HEK293 (cell line): ENCODE data around the gene KRT38.

Experiments
- KLF1 ChIP-seq: fragments of 450-650 bp; formaldehyde crosslinking; IDR thresholded peaks from 2 replicates; pipeline ENCODE4 v1.5.1; 2016; ENCODE audit warnings: missing biosample characterization, missing genetic modification characterization
- KLF10 ChIP-seq: fragments of 450-650 bp; IDR thresholded peaks from 2 replicates; pipeline ENCODE4 v1.5.1; 2018; ENCODE audit warnings: missing biosample characterization, mild to moderate bottlenecking, missing genetic modification characterization
- OSR2 ChIP-seq: fragments of 450-650 bp; formaldehyde crosslinking; IDR thresholded peaks from 2 replicates; pipeline ENCODE4 v1.5.1; 2016; ENCODE audit warnings: missing biosample characterization, missing genetic modification characterization
- REST ChIP-seq: fragments of 450-650 bp; formaldehyde crosslinking; IDR thresholded peaks from 2 replicates; pipeline ENCODE4 v1.5.1; 2016; ENCODE audit warnings: missing biosample characterization, missing genetic modification characterization
- SALL2 ChIP-seq: fragments of 450-650 bp; formaldehyde crosslinking; IDR thresholded peaks from 2 replicates; pipeline ENCODE4 v1.5.0; 2017; ENCODE audit warnings: missing biosample characterization, mild to moderate bottlenecking, missing genetic modification characterization, borderline replicate concordance
- SCRT1 ChIP-seq: fragments of 450-650 bp; formaldehyde crosslinking; IDR thresholded peaks from 2 replicates; pipeline ENCODE4 v1.5.1; 2016; ENCODE audit warnings: missing biosample characterization, missing genetic modification characterization, borderline replicate concordance
- SP7 ChIP-seq: fragments of 450-650 bp; formaldehyde crosslinking; IDR thresholded peaks from 2 replicates; pipeline ENCODE4 v1.5.1; 2016; ENCODE audit warnings: missing biosample characterization, missing genetic modification characterization
- TRIM28 ChIP-seq: IDR thresholded peaks from 2 replicates; pipeline ENCODE4 v1.6.1; 2011; ENCODE audit warnings: low read length, control low read depth, borderline replicate concordance
- TSHZ1 ChIP-seq: fragments of 450-650 bp; formaldehyde crosslinking; IDR thresholded peaks from 2 replicates; pipeline ENCODE4 v1.5.1; 2016; ENCODE audit warnings: missing biosample characterization, missing genetic modification characterization, borderline replicate concordance
- YY2 ChIP-seq: fragments of 450-650 bp; formaldehyde crosslinking; IDR thresholded peaks from 2 replicates; pipeline ENCODE4 v1.5.1; 2016; ENCODE audit warnings: missing biosample characterization, missing genetic modification characterization
- ZBTB21 ChIP-seq: fragments of 450-650 bp; formaldehyde crosslinking; IDR thresholded peaks from 2 replicates; pipeline ENCODE4 v1.5.1; 2017; ENCODE audit warnings: missing biosample characterization, missing genetic modification characterization
- ZBTB26 ChIP-seq: fragments of 450-650 bp; formaldehyde crosslinking; optimal IDR thresholded peaks from 2 replicates; pipeline ENCODE3; 2016; ENCODE audit warnings: missing biosample characterization, mild to moderate bottlenecking, missing genetic modification characterization
- ZEB2 ChIP-seq: fragments of 450-650 bp; formaldehyde crosslinking; IDR thresholded peaks from 2 replicates; pipeline ENCODE4 v1.5.1; 2016; ENCODE audit warnings: missing biosample characterization, missing genetic modification characterization
- ZNF10 ChIP-seq: fragments of 450-650 bp; formaldehyde crosslinking; IDR thresholded peaks from 2 replicates; pipeline ENCODE4 v1.5.1; 2017; ENCODE audit warnings: missing biosample characterization, missing genetic modification characterization
- ZNF114 ChIP-seq: fragments of 450-650 bp; formaldehyde crosslinking; IDR thresholded peaks from 2 replicates; pipeline ENCODE4 v1.5.0; 2017; ENCODE audit warnings: missing biosample characterization, missing genetic modification characterization
- ZNF174 ChIP-seq: fragments of 450-650 bp; formaldehyde crosslinking; IDR thresholded peaks from 2 replicates; pipeline ENCODE4 v1.5.0; 2017; ENCODE audit warnings: missing biosample characterization, mild to moderate bottlenecking, missing genetic modification characterization
- ZNF184 ChIP-seq: fragments of 450-650 bp; IDR thresholded peaks from 2 replicates; pipeline ENCODE4 v1.5.1; 2018; ENCODE audit warnings: missing biosample characterization, mild to moderate bottlenecking, missing genetic modification characterization
- ZNF2 ChIP-seq: fragments of 450-650 bp; formaldehyde crosslinking; IDR thresholded peaks from 2 replicates; pipeline ENCODE4 v1.5.1; 2016; ENCODE audit warnings: missing biosample characterization, missing genetic modification characterization
- ZNF473 ChIP-seq: fragments of 450-650 bp; formaldehyde crosslinking; IDR thresholded peaks from 2 replicates; pipeline ENCODE4 v1.5.1; 2017; ENCODE audit warnings: missing biosample characterization, missing genetic modification characterization
- ZNF501 ChIP-seq: fragments of 450-650 bp; formaldehyde crosslinking; IDR thresholded peaks from 2 replicates; pipeline ENCODE4 v1.5.1; 2016; ENCODE audit warnings: missing biosample characterization, missing genetic modification characterization
- ZNF518A ChIP-seq: fragments of 450-650 bp; formaldehyde crosslinking; conservative IDR thresholded peaks from 2 replicates; pipeline ENCODE4 v1.5.1; 2016; ENCODE audit warnings: low read depth, missing biosample characterization, missing genetic modification characterization
- ZNF521 ChIP-seq: fragments of 450-650 bp; formaldehyde crosslinking; IDR thresholded peaks from 2 replicates; pipeline ENCODE4 v1.5.1; 2017; ENCODE audit warnings: missing biosample characterization, mild to moderate bottlenecking, missing genetic modification characterization
- ZNF624 ChIP-seq: fragments of 450-650 bp; formaldehyde crosslinking; IDR thresholded peaks from 2 replicates; pipeline ENCODE4 v1.5.1; 2017; ENCODE audit warnings: missing biosample characterization, missing genetic modification characterization
- ZNF629 ChIP-seq: fragments of 450-650 bp; formaldehyde crosslinking; IDR thresholded peaks from 2 replicates; pipeline ENCODE4 v1.5.1; 2017; ENCODE audit warnings: missing biosample characterization, missing genetic modification characterization
- ZNF664 ChIP-seq: fragments of 450-650 bp; formaldehyde crosslinking; IDR thresholded peaks from 2 replicates; pipeline ENCODE4 v1.5.1; 2016; ENCODE audit warnings: missing biosample characterization, missing genetic modification characterization
- ZNF777 ChIP-seq: fragments of 450-650 bp; formaldehyde crosslinking; IDR thresholded peaks from 2 replicates; pipeline ENCODE4 v1.5.1; 2017; ENCODE audit warnings: missing biosample characterization, missing genetic modification characterization, borderline replicate concordance

KRT38 gene

GRCh38 chr17:41404024-41404671, 36.6 kb downstream of the KRT38 start (continued):
- TF ChIP-seq ZEB2 (peak; percentile 58), OSR2 (peak; percentile 87), ZNF629 (tag by site-specific recombination) (peak; percentile 97), ZNF664 (tag by site-specific recombination) (no peak), ZNF174 (0 out of 2 replicates have a peak, but pooled peaks have one; percentile 34), SALL2 (tag by site-specific recombination) (0 out of 2 replicates have a peak, but pooled peaks have one; percentile 62), REST (tag by site-specific recombination) (0 out of 2 replicates have a peak, but pooled peaks have one; percentile 13), ZNF521 (tag by site-specific recombination) (no peak), SCRT1 (tag by site-specific recombination) (0 out of 2 replicates have a peak, but pooled peaks have one; percentile 52), ZNF2 (0 out of 2 replicates have a peak, but pooled peaks have one; percentile 28), ZNF624 (tag by site-specific recombination) (no peak), KLF1 (tag by site-specific recombination) (peak; percentile 47; the same call in 1 of the 2 replicates), TRIM28 (0 out of 2 replicates have a peak, but pooled peaks have one; percentile 0), ZBTB21 (tag by site-specific recombination) (peak; percentile 87), YY2 (peak; percentile 34; the same call in 1 of the 2 replicates), KLF10 (tag by site-specific recombination) (peak; percentile 95), SP7 (peak; percentile 97), TSHZ1 (tag by site-specific recombination) (peak; percentile 97), ZNF10 (tag by site-specific recombination) (peak; percentile 26; the same call in 1 of the 2 replicates), ZNF114 (tag by site-specific recombination) (no peak), ZNF777 (no peak), ZNF501 (tag by site-specific recombination) (no peak), ZNF518A (tag by site-specific recombination) (peak; percentile 62), ZNF473 (peak; percentile 25; the same call in 1 of the 2 replicates), ZBTB26 (tag by site-specific recombination) (peak; percentile 18), ZNF184 (tag by site-specific recombination) (peak; percentile 74; the same call in 1 of the 2 replicates)
